IPS-15b (cell line): ENCODE data around the gene NT5C3B.
A peak's percentile ranks its signal among the peaks of the same experiment; 100 is the strongest.
"Not testable (repeated sequence)": the region's sequence is repeated elsewhere in the genome, so short reads cannot be mapped to it uniquely, and the experiment has no call there.

Source experiments
- H3K27me3 ChIP-seq: one replicate; pipeline ENCODE4 v1.6.1; 2013; ENCODE audit warnings: low read length; ENCODE audit not compliant: control insufficient read depth, insufficient read depth
- H3K36me3 ChIP-seq: one replicate; pipeline ENCODE4 v1.6.1; 2013; ENCODE audit warnings: low read length; ENCODE audit not compliant: control insufficient read depth, insufficient read depth
- H3K4me1 ChIP-seq: one replicate; pipeline ENCODE4 v1.6.1; 2013; ENCODE audit warnings: mild to moderate bottlenecking, low read length; ENCODE audit not compliant: control insufficient read depth, insufficient read depth
- H3K4me3 ChIP-seq: one replicate; pipeline ENCODE4 v1.5.1; 2013; ENCODE audit warnings: low read depth, low read length
- H3K9ac ChIP-seq: one replicate; pipeline ENCODE4 v1.6.1; 2013; ENCODE audit warnings: low read depth, mild to moderate bottlenecking, low read length
- H3K9me3 ChIP-seq: one replicate; pipeline ENCODE4 v1.6.1; 2013; ENCODE audit warnings: mild to moderate bottlenecking, low read length; ENCODE audit not compliant: control insufficient read depth, insufficient read depth

The NT5C3B gene

DNA sequence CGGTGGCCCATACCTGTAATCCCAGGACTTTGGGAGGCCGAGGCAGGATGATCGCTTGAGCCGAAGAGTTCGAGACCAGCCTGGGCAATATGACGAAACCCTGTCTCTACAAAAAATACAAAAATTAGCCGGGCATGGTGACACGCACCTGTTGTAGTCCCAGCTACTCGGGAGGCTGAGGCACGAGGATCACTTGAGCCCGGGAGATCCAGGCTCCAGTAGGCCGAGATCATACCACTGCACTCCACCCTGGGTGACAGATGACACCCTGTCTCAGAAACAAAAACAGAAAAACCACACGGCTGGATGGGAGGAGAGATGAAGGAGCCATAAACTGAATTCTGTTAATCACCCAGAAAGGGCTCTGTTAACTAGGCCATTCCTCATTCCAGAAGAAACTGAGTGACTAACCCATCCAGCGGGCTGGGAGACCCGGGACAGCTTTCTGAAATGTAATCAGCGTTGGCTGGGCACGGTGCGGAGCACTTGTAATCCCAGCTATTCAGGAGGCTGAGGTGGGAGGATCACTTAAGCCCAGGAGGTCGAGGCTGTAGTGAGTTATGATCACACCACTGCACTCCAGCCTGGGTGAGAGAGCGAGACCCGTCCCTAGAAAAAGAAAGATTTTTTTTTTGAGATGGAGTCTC is 641 bp upstream of the NT5C3B start:
- Histone ChIP-seq H3K36me3 (peaks cover 2% of the 10 kb centered on the region), H3K9ac (no peak overlapping the region), H3K27me3 (peaks cover 5% of the 10 kb centered on the region), H3K4me1 (no peaks in the 10 kb centered on the region), H3K4me3 (peak overlapping the region; percentile 56), H3K9me3 (no peaks in the 10 kb centered on the region)

DNA sequence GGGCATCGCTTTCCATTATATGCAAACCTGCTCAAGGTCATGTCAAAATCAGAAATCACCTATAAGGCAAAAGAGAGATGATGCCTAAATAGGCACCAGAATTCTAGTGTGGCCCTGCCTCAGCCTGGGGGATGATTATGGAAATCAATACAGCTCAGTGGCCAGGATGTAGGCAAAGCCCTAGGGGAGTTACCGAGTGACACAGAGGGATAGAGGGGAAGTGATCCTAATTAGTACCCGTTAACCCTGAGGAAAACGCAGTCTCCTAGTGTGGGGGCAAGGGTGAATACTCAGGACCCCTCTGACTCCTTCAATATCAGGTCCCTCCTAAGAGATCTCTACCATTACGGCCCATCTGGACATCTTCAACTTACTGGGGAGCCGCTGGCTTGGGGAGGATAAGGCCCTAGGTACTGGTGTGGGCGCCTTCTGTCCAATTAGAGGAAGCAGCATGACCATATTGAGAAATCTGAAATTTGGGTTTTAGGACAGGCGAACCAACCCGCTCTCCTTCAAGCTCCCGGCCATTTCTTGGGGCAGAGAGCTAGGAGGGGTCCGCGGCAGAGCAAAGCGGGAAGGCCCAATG is 725 bp downstream of the NT5C3B start:
- peak overlapping the region; percentile 56 for H3K4me3 ChIP-seq
- no peaks in the 10 kb centered on the region for H3K9me3 ChIP-seq
- H3K4me1 ChIP-seq = no peaks in the 10 kb centered on the region
- peaks cover 7% of the 10 kb centered on the region for H3K36me3 ChIP-seq
- peak overlapping the region; percentile 88 for H3K9ac ChIP-seq
- peaks cover 5% of the 10 kb centered on the region for H3K27me3 ChIP-seq

GRCh38 chr17:41829961-41830360 is 6.1 kb downstream of the NT5C3B start:
- H3K9me3 ChIP-seq, H3K27me3 ChIP-seq, H3K9ac ChIP-seq, H3K4me1 ChIP-seq, H3K4me3 ChIP-seq: not testable (repeated sequence)
- peaks cover 25% of the 10 kb centered on the region for H3K36me3 ChIP-seq

GRCh38 chr17:41825175-41825845 is 10.7 kb downstream of the NT5C3B start:
- H3K4me1 ChIP-seq = no peaks in the 10 kb centered on the region
- H3K9me3 ChIP-seq = no peaks in the 10 kb centered on the region
- no peak overlapping the region for H3K9ac ChIP-seq
- peaks cover 34% of the 10 kb centered on the region for H3K36me3 ChIP-seq
- H3K27me3 ChIP-seq = no peaks in the 10 kb centered on the region
- no peak overlapping the region for H3K4me3 ChIP-seq

- H3K36me3 ChIP-seq = peaks cover 35% of the 10 kb centered on the region
- H3K27me3 ChIP-seq = no peaks in the 10 kb centered on the region
- H3K9ac ChIP-seq = no peak overlapping the region
- no peak overlapping the region for H3K4me3 ChIP-seq
- H3K4me1 ChIP-seq = peaks cover 4% of the 10 kb centered on the region
- no peaks in the 10 kb centered on the region for H3K9me3 ChIP-seq
Measured at GRCh38 chr17:41824086-41824485, 11.9 kb downstream of the NT5C3B start.

GRCh38 chr17:41823580-41823979 is 12.5 kb downstream of the NT5C3B start:
- Histone ChIP-seq H3K9ac (no peak overlapping the region), H3K27me3 (no peaks in the 10 kb centered on the region), H3K36me3 (peaks cover 32% of the 10 kb centered on the region), H3K4me1 (peaks cover 4% of the 10 kb centered on the region), H3K9me3 (no peaks in the 10 kb centered on the region), H3K4me3 (no peak overlapping the region)

- Histone ChIP-seq H3K27me3 (no peaks in the 10 kb centered on the region), H3K9me3 (no peaks in the 10 kb centered on the region), H3K9ac (no peak overlapping the region), H3K36me3 (peaks cover 32% of the 10 kb centered on the region), H3K4me3 (no peak overlapping the region), H3K4me1 (peaks cover 4% of the 10 kb centered on the region)
Measured at GRCh38 chr17:41823141-41823524, 12.9 kb downstream of the NT5C3B start.

- H3K36me3 ChIP-seq = peaks cover 35% of the 10 kb centered on the region
- H3K27me3 ChIP-seq = no peaks in the 10 kb centered on the region
- H3K4me3 ChIP-seq = no peak overlapping the region
- H3K4me1 ChIP-seq = peaks cover 4% of the 10 kb centered on the region
- H3K9me3 ChIP-seq = no peaks in the 10 kb centered on the region
- H3K9ac ChIP-seq = no peak overlapping the region
Measured at GRCh38 chr17:41822216-41823140, 13.6 kb downstream of the NT5C3B start.

DNA sequence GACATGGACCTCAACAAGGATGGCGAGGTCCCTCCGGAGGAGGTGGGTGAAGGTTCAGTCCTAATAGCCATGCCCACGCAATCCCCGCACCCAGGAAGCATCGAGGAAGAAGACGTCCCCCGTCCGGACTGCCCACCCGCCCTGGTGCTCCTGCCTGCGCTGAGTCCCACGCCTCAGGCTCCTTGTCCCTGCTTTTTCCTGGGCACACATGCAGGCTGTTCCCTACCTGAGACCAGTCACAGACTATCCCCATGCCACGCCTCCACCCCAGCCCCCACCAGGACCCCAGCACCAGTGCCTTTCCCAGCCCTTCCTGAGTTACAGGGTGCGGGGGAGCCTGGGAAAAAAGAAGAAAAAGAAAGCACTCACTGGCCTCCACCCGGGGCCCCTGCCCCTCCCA is 14.3 kb downstream of the NT5C3B start:
- Histone ChIP-seq H3K27me3 (no peaks in the 10 kb centered on the region), H3K4me3 (no peak overlapping the region), H3K9ac (no peak overlapping the region), H3K9me3 (no peaks in the 10 kb centered on the region), H3K4me1 (peaks cover 4% of the 10 kb centered on the region), H3K36me3 (peaks cover 41% of the 10 kb centered on the region)

- Histone ChIP-seq H3K9me3 (no peaks in the 10 kb centered on the region), H3K27me3 (no peaks in the 10 kb centered on the region), H3K4me3 (no peak overlapping the region), H3K9ac (no peak overlapping the region), H3K36me3 (peaks cover 34% of the 10 kb centered on the region), H3K4me1 (peaks cover 9% of the 10 kb centered on the region)
Measured at GRCh38 chr17:41818024-41818423, 18.0 kb downstream of the NT5C3B start.

DNA sequence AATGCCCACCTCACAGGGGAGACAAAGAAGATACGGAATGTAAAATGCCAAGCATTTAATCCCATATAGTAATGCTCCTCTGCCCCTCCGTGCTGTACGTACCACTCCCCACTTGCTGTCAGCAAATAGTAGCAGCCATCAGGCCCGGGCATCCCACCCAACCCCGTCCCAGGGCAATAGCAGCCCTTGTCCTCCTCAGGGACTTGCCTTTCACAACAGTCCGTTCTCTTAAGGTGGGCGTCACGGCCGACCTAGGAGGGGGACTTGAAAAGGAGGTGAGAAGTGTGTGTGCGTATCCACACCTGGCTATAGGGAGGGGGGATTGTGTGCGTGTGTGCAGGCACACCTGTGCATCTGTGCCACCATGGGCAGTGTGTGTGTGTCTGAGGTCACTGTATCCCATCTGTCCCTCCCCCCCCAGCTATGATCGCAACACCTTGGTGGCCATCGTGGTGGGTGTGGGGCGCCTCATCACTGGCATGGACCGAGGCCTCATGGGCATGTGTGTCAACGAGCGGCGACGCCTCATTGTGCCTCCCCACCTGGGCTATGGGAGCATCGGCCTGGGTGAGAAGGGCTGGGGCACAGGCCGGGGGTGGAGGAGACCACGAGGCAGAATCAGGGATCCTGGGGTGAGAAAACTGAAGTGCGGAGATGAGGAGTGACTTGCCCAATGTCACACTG is 19.3 kb downstream of the NT5C3B start:
- Histone ChIP-seq H3K4me3 (no peak overlapping the region), H3K27me3 (no peaks in the 10 kb centered on the region), H3K36me3 (peaks cover 27% of the 10 kb centered on the region), H3K9ac (no peak overlapping the region), H3K4me1 (peaks cover 9% of the 10 kb centered on the region), H3K9me3 (no peaks in the 10 kb centered on the region)
